GM19397 (cell line): ENCODE results near the gene RPGRIP1L.
"Not testable (repeated sequence)": the region's sequence is repeated elsewhere in the genome, so short reads cannot be mapped to it uniquely, and the experiment has no call there.

Source experiments
- ATAC-seq: cut with Tn5 transposase; IDR thresholded peaks from one replicate; pipeline ENCODE4 v1.9.1; 2021; ENCODE audit warnings: mild to moderate bottlenecking, moderate library complexity; ENCODE audit not compliant: unreplicated experiment

The RPGRIP1L gene

DNA sequence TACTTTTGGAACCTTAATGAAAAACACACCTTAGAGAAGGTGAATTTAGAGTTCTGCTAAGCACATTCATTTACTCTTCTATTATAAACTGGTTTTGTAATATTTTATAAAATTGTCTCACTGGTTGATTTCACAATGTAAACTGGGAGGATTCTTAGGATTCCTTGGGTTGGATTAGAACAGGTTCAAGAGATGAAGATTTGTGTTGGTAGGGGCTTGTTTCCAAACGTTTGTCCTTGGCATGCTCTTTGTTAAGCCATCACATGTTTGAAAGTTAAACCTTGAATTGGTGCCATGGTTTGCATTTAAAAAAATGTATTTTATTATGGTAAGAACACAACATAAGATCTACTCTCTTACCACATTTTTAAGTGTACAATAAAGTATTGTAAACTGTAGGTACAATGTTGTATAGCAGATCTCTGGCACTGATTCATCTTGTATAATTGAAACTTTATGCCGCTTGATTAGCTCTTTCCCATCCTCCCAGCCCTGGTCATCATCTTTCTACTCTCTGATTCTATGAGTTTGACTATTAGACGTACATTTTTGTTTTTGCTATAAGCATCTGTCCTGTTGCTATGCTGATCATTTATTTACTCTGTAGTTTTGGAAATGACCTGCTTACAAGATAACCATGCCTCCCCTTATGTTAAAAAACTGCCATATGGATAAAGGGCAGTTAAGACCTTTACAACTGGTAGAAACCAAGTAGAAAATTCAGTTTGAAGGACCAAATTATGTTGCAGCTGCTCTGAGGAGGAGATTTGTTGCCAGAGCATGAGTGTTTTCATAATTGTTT is 9.9 kb upstream of the RPGRIP1L start:
- no peak for ATAC-seq

DNA sequence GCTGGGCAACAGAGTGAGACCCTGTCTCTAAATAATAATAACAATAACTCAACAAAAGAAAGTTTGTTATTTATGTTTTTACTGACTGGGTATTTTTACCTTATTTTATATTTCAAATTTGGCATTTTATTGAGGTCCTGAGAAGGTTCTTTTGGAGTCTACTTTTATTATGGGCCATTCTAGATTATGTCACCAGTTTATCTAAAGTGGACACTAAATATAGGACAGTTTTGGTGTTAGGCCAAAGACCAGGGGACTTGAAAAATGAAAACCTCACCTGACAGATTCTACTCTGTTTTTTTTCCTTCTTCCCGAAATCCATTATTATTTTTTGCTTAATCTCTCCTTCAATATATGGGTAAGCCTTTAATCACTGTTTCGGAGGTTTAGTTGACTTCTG is 8.4 kb upstream of the RPGRIP1L start:
- ATAC-seq: no peak

DNA sequence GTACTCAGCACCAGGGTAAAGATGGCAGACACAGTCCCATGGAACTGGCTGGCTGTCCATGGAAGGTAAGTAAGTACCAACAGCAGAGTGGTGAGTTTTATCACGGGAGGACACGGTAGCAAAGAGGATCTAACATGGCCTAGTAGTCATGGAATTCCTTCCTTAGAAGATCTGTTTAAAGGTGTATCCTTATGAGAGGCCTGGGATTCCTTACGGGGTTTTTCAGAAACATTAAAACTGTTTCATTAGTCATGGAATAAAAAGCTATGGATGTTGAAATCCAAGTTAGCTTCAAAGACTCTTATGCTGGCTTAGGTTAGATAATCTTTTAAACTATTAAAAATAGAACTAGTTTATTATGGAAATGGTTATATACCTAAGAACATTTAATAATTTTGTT is 7.7 kb upstream of the RPGRIP1L start:
- ATAC-seq: no peak

DNA sequence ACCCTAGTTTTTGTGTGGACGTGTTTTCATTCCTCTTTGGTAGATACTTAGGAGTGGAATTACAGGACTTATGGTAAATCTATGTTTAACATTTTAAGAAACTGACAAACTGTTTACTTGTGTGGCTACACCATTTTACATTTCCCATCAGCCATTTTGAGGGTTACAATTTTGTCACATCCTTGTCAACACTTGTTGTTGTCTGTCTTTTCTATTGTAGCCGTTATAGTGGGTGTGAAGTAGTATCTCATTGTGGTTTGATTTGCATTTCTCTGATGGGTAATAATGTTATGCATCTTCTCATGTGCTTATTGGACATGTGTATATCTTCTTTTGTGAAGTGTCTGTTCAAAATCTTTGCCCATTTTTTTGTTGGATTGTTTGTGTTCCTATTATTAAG is 4.8 kb upstream of the RPGRIP1L start:
- ATAC-seq: no peak

DNA sequence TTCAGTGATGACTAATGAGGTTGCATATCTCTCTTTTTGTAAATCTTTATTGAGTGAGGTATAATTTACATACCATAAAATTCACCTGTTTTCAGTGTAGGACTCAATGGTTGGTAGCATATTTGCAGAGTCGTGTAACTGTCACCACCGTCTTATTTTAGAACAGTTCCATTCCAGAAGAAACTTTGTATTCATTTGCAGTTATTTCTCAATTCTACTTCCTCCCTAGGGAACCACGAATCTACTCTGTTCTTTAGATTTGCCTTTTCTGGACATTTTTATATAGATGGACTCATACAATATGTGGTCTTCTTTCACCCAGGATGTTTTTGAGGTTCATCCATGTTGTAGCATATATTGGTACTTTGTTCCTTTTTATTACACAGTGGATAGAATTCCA is 4.0 kb upstream of the RPGRIP1L start:
- no peak for ATAC-seq

DNA sequence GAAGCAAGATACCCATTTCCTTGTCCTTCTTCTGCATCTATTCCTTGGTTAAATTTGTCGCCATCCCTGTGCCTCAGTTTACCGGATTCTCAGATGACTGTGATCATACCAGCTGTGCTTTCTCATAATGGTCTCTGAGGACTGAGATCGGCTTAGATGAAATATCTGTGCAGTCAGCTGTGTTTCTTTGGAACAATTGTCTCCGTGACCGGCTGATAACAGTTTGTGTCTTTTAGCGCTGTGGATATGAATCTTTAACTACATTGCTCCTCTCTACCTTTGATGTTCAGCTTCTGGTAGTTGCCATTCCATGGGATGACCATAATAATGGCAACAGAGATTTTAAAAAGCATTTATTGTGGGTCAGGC is 770 bp upstream of the RPGRIP1L start:
- no peak for ATAC-seq

DNA sequence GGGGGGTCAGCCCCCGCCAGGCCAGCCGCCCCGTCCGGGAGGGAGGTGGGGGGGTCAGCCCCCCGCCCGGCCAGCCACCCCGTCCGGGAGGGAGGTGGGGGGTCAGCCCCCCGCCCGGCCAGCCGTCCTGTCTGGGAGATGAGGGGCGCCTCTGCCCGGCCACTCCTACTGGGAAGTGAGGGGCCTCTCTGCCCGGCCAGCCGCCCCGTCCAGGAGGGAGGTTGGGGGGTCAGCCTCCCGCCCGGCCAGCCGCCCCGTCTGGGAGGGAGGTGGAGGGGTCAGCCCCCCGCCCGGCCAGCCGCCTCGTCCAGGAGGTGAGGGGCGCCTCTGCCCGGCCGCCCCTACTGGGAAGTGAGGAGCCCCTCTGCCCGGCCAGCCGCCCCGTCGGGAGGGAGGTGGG is 5.4 kb downstream of the RPGRIP1L start:
- ATAC-seq: not testable (repeated sequence)

DNA sequence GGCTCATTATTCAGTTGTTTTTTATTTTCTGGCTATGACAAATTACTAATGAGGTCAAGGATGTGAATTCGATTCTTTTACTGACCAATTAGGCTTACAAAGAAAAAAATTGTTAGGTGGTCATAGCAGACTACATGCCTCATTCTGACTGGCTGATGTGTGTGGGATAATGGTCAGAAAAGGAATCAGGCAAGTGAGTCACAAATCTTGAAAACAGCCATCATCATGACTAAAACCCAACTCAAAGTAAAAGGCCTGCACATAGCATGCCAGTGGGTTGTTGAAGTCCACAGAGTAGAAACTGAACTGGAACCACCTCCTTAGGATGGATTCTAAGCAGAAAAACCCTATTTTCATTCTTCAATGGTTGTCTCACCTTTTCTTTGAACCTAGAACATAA is 8.6 kb downstream of the RPGRIP1L start:
- ATAC-seq: no peak

DNA sequence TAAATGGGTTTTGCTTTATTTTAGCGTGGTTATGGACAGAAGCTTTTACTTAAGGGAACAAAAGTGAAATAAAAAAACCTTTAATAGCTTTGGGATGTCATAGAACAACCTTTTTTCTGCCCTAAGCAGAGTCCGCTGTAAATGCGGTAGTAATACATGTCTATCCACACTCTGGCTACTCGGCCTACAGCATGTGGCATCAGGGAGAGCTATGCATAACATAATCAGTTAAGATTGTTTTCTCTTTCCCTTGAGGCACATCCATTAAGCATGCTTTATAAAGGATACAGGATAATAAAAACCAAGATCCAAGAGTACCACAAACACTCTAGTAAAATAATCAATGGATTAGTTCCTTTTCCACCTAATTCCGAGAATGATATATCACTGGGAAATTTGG is 10.3 kb downstream of the RPGRIP1L start:
- no peak for ATAC-seq

DNA sequence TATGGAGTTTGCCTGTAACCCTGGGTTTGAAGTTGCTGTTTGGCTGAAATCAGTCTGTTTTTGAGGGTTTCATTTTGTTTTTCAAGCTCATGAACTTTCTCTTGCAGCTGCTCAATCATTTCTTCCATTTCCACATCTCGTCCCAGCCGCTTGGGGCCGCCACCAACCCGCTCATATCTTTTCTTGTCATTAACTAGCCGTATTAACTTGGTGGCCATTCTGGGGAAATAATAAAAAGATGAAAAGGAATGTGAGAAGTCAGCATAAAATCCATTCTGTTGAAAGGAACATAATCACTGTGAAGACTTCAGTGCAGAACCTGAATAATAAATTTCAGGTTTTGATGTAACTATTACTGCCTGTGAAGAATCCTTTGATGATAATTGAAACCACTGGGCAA is 11.5 kb downstream of the RPGRIP1L start:
- ATAC-seq: no peak

DNA sequence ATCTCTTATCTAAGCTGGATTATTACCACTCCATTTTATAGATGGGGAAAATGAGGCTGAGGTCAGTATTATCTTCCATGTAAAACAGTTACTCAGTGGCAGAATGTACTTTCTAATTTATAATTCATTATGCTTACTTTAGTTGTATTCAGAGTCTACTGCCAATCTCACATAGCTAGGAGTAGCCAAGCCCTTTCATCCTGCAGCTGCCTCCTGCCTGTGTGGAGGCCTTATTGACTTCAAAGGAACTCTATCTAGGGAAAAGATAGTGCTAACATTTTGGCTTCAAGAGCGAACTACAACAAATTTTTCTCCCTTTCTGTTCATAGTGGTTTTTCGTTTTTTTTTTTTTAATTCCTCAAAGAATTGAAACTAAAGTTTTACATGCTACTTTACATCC is 12.9 kb downstream of the RPGRIP1L start:
- ATAC-seq: no peak

DNA sequence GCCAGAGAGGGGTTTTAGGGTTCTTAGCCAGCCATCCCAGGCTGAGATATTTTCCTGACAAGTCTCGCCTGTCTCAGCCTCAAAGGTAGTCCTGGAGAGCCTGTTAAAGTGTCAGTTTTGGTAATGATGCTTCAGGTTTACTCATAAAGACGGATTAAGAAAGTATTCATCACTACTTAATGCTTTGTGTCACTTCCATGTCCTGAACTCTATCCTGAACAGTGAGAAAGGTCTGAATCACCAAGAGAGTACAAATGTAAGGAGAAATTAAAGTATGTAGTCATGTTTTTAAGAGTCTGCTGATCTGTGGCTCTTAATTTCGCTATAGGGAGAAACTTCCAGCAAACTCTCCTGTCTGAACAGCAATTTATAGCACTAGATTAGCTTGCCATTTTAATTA is 14.0 kb downstream of the RPGRIP1L start:
- no peak for ATAC-seq

DNA sequence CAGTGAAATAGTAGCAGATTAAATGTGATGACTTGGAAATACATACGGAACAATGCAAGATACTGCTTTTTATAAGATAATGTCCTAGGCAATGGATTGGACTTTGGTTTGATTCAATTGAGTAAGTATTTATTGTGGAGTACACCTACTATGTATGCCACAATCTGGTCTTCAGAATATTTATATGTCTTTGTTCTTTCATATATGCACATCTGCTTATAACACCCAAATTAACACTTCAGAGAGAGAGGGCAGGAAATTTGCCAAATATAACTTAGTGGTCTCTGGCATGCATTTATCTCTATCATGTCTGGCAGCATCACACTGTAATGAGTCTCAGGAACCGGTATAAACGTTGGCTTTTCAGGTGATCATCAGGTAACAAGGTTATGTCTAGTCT is 16.9 kb downstream of the RPGRIP1L start:
- ATAC-seq: no peak

DNA sequence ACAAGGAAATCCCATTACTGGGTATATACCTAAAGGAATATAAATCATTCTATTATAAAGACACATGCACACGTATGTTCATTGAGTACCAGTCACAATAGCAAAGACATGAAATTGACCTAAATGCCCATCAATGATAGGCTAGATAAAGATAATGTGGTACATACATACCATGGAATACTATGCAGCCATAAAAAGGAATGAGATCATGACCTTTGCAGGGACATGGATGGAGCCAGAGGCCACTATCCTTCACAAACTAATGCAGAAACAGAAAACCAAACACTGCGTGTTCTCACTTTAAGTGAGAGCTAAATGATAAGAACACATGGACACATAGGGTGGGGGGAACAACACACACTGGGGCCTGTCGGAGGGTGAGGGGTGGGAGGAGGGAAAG is 18.3 kb downstream of the RPGRIP1L start:
- ATAC-seq: not testable (repeated sequence)

DNA sequence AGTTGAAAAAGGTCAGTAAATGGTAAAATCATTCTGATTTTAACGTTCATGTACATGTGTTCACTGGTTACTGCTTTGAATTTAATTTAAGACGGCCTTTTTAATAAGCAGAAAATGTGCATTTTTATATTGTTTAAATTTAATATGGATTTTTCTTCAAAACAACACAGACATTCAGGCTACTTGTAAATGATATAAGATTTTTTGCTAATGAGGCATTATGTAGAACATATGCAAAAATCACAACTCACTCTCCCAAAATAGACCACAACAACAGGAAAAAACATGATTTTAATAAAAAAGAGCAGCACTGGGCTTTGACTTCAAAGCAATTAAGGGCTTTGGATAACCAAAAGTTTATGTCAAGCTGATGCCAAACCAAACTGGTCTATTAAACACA is 22.3 kb downstream of the RPGRIP1L start:
- ATAC-seq: no peak

DNA sequence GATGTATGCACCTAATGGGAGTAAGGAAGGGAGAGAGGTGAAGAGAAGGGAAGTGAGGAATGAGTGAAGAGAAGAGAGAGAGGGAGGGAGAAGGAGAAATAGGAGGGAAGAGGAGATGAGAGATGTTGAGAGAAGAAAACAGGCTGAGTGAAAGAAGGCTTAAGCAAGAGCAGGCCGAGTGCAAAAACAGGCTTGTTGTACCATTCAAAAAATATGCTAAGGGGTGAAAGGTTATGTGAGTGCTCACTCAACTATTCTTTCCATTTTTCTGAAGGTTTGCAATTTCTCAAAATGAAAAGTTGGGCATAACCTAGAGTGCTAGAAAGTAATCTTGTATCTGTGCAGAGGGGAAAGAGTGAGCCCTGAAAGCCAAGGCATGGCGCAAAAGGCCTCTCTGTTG is 22.9 kb downstream of the RPGRIP1L start:
- no peak for ATAC-seq

DNA sequence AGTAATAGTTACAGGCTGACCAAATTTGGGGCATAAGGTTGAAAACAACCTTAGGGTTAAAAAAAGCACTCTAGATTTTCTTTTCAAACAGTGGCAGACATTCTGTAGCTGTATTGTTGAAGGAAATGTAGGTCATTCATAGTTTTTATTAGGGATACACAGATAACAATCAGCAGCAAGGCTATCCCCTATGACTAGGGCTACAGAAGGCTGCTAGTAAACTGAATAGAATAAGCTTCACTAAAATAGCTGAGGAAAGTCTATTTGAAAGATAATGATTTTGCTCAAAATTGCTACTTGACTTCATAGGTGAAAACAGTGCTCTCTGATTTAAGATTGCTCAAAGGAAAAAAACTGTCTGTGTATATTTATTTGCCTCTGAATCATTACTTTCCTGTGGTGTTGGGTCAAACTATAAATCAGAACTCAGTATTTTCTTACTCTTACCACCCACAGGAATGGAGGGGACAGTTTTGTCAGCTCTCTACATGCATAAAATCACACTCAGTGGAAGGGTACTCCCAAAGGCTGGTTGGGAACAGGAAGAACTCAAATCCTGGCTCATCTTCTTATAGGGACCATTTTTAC is 24.8 kb downstream of the RPGRIP1L start:
- ATAC-seq: no peak

DNA sequence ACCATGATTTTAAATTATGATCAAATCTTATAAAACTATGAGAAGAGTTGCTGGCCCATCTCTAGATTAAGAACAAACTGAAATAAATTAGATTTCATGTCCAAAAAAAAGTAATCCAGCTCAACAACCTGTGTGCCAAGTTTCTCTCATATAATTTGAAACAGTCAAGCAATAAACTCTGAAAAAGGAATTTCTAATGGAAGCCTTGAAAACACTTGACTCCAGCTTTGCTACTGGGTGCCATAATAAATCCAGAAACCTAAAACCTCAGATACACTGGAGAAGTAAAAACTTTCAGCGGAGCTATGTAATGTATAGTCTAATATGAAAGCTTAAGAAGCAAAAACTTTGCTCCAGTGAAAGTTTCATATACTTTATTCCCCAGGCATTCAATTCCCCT is 25.5 kb downstream of the RPGRIP1L start:
- ATAC-seq: no peak

DNA sequence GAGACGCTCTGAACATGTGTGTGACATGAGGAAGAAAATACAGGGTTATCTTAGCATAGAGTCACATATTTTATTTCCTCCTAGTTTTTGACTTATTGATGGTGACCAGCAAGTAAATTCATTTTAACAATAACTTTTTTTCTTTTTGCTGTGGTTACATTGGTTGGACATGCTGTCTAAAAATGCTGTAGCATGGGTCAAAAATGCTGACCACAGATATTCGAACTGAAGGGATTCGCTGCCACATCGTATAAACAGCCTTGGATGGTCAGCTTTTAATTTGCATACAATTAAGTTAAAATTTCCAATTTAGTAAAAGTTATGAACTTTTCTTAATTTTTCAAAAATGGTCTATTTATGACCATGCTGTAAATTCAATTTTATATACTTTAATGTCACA is 30.5 kb downstream of the RPGRIP1L start:
- no peak for ATAC-seq

DNA sequence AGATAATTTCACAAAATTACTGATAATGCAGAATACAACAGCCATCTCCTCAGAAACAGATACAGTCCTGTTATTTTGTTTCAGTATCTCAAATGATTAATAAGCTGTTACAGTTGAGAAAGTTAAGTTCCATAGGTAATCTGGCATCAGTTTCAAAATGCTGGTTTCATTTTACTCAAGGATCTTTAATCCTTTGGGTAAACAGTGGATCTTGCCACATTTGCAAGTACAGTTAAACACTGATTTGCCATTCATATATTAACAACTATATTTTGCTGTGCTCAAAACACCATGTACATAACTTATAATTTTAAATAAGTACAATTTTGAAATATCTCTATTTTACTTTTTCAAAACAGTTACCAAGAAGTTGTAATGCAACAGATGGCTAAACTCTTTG is 31.2 kb downstream of the RPGRIP1L start:
- no peak for ATAC-seq

DNA sequence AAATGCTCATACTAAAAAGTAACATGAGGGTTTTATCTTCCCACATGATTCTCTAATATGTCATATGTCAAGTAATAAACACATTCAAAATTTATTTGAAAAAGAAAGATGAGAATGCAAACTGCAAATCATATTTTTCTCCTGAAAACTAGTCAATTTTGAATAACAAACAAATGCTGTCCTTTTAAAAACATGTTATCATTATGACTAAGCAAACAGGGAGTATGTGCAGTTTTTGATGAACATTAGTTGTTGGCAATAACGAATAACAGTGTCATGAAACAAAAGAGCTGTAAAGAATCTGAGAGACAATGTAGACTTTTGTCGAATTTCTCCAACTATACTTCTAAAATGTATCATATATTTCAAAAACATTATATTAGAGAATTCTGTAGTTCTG is 34.8 kb downstream of the RPGRIP1L start:
- ATAC-seq: no peak

DNA sequence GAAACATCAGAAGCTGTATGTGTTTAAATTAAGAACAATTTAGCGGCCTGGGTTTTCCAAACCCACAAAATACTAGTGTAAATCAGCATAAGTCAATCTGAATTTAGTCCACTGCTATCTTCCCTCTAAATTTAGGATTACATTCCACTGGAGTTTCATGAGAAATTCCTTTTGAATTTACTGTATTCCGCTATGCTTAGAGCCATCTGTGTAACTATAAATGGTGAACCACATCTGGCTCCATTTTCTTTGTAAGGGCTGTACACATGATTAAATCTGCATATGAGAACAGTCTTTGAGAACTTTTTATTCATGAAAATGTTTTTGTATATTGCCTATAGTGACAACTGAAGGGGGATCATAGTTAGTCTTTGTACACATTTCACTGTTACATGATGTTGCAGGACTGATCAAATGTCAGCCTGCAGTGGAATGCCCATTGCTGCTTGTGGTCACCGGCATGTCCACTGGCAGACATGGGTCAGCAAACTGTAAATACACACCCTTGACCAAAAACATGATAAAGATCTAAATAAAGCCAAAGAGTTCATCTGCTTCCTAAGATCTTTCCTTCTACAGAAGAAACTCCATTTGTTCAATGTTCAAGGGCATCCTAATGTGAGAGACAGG is 36.8 kb downstream of the RPGRIP1L start:
- no peak for ATAC-seq
